GM12892 (cell line): ENCODE measurements around the gene LNX1.
"Not testable (repeated sequence)": the region's sequence is repeated elsewhere in the genome, so short reads cannot be mapped to it uniquely, and the experiment has no call there.

Source experiments
- POLR2A ChIP-seq: IDR thresholded peaks from 2 replicates; pipeline ENCODE4 v1.6.1; 2011; ENCODE audit warnings: low read depth, low read length, control low read depth
- POLR2AphosphoS5 ChIP-seq: IDR thresholded peaks from 2 replicates; pipeline ENCODE4 v1.6.1; 2011; ENCODE audit warnings: low read depth, low read length, control low read depth

GRCh38 chr4:53409479-53409878 lies 181.8 kb downstream of the LNX1 start:
- not testable (repeated sequence) for TF ChIP-seq POLR2A, POLR2AphosphoS5
